Measurements from ENCODE around the gene FAM110D.

Gene FAM110D

GRCh38 chr1:26158908-26159742, at the start of gene FAM110D:
TSS of gene FAM110D (plus strand) at chr1:26159079. CDS start at chr1:26161292, 2,213 bp downstream.
- H3K27me3 Mint-ChIP-seq = peaks cover 84% of the 10 kb centered on the region
- no peaks in the 10 kb centered on the region for H3K9me3 Mint-ChIP-seq
- DNase-seq (no peak), ATAC-seq (no peak)
- no peak within 1 kb of the TSS for H3K27ac Mint-ChIP-seq
- H3K4me3 Mint-ChIP-seq = no peak within 1 kb of the TSS
- peaks cover 6% of the 10 kb centered on the region for H3K4me1 Mint-ChIP-seq

GRCh38 chr1:26109229-26110164, 49.4 kb upstream of the FAM110D start:
- H3K9me3 Mint-ChIP-seq = no peaks in the 10 kb centered on the region
- peaks cover 27% of the 10 kb centered on the region for H3K4me1 Mint-ChIP-seq
- peak overlapping the region; percentile 92 to 96 for H3K4me3 Mint-ChIP-seq
- DNase-seq (no peak), ATAC-seq (no peak)
- H3K27ac Mint-ChIP-seq = peak overlapping the region in 1 of 2 donors; percentile 50
- no peaks in the 10 kb centered on the region for H3K27me3 Mint-ChIP-seq

- peaks cover 23% of the 10 kb centered on the region for H3K4me1 Mint-ChIP-seq
- no peaks in the 10 kb centered on the region for H3K9me3 Mint-ChIP-seq
- H3K4me3 Mint-ChIP-seq = peak overlapping the region; percentile 92 to 96
- no peaks in the 10 kb centered on the region for H3K27me3 Mint-ChIP-seq
- peak overlapping the region; percentile 85 to 91 for H3K27ac Mint-ChIP-seq
- peak; percentile 79 for ATAC-seq
- DNase-seq = peak; percentile 82 to 83
Measured at GRCh38 chr1:26110731-26111529, 47.9 kb upstream of the FAM110D start.

- ATAC-seq = peak; percentile 90
- Mint-ChIP-seq H3K27ac (peak within 1 kb of the TSS; percentile 94 to 96), H3K4me1 (peaks cover 23% of the 10 kb centered on the region), H3K9me3 (no peaks in the 10 kb centered on the region), H3K27me3 (no peaks in the 10 kb centered on the region), H3K4me3 (peak within 1 kb of the TSS; percentile 96 to 98)
- peak; percentile 94 to 95 for DNase-seq
Measured at GRCh38 chr1:26111530-26112406, 47.1 kb upstream of the FAM110D start, which contains the start of gene PDIK1L. TSS of gene PDIK1L (plus strand) at chr1:26111824. CDS start at chr1:26114309, 2,485 bp downstream.

- Mint-ChIP-seq H3K4me1 (peaks cover 23% of the 10 kb centered on the region), H3K9me3 (no peaks in the 10 kb centered on the region), H3K27me3 (no peaks in the 10 kb centered on the region), H3K4me3 (peak overlapping the region; percentile 96 to 98), H3K27ac (peak overlapping the region; percentile 94 to 96)
- no peak for DNase-seq
- no peak for ATAC-seq
Measured at GRCh38 chr1:26112407-26112775, 46.5 kb upstream of the FAM110D start.

GRCh38 chr1:26114165-26114927, 44.5 kb upstream of the FAM110D start:
- peak overlapping the region in 1 of 2 donors; percentile 6 for H3K27ac Mint-ChIP-seq
- no peaks in the 10 kb centered on the region for H3K9me3 Mint-ChIP-seq
- no peak for DNase-seq
- no peaks in the 10 kb centered on the region for H3K27me3 Mint-ChIP-seq
- H3K4me1 Mint-ChIP-seq = peaks cover 32% of the 10 kb centered on the region
- no peak overlapping the region for H3K4me3 Mint-ChIP-seq
- no peak for ATAC-seq

GRCh38 chr1:26119892-26120608, 38.8 kb upstream of the FAM110D start:
- H3K4me3 Mint-ChIP-seq = peak overlapping the region; percentile 62 to 71
- ATAC-seq = no peak

GRCh38 chr1:26121854-26122773, 36.8 kb upstream of the FAM110D start:
- Mint-ChIP-seq H3K4me1 (peaks cover 64% of the 10 kb centered on the region), H3K27ac (no peak overlapping the region), H3K9me3 (no peaks in the 10 kb centered on the region)

More at GRCh38 chr1:26119892-26120608, 38.8 kb upstream of the FAM110D start:
- H3K9me3 Mint-ChIP-seq = no peaks in the 10 kb centered on the region
- DNase-seq = no peak
- peak overlapping the region; percentile 72 to 89 for H3K27ac Mint-ChIP-seq
- peaks cover 48% of the 10 kb centered on the region for H3K4me1 Mint-ChIP-seq
- H3K27me3 Mint-ChIP-seq = no peaks in the 10 kb centered on the region

GRCh38 chr1:26122988-26123973, 35.6 kb upstream of the FAM110D start:
- no peak overlapping the region for H3K27ac Mint-ChIP-seq
- DNase-seq (no peak), ATAC-seq (peak; percentile 46)
- H3K27me3 Mint-ChIP-seq = no peaks in the 10 kb centered on the region
- H3K4me3 Mint-ChIP-seq = peak overlapping the region in 1 of 2 donors; percentile 11
- H3K9me3 Mint-ChIP-seq = no peaks in the 10 kb centered on the region
- H3K4me1 Mint-ChIP-seq = peaks cover 76% of the 10 kb centered on the region

More at GRCh38 chr1:26121854-26122773, 36.8 kb upstream of the FAM110D start:
- no peak for DNase-seq
- ATAC-seq = no peak
- H3K27me3 Mint-ChIP-seq = no peaks in the 10 kb centered on the region
- no peak overlapping the region for H3K4me3 Mint-ChIP-seq

GRCh38 chr1:26124418-26125331, 34.2 kb upstream of the FAM110D start:
- Mint-ChIP-seq H3K4me3 (peak overlapping the region; percentile 50 to 88), H3K27ac (no peak overlapping the region), H3K27me3 (no peaks in the 10 kb centered on the region), H3K4me1 (peaks cover 70% of the 10 kb centered on the region), H3K9me3 (no peaks in the 10 kb centered on the region)
- ATAC-seq (no peak), DNase-seq (no peak)
